GM12878 (cell line): Measurements from ENCODE around the gene ABL2.

Source experiments
- CBFB ChIP-seq: IDR thresholded peaks from 2 replicates; pipeline ENCODE4 v1.6.1; 2016; ENCODE audit warnings: antibody characterized with exemption, low read depth
- CBX5 ChIP-seq: sonication (generic); IDR thresholded peaks from 2 replicates; pipeline ENCODE4 v1.6.1; 2016; ENCODE audit warnings: low read depth, moderate library complexity, mild to moderate bottlenecking, inconsistent platforms
- CEBPB ChIP-seq, 2 experiments: fragments of 150-350 bp in 1 of 2; IDR thresholded peaks; 2 replicates each; pipeline ENCODE4 v1.6.1; 2012 to 2014; ENCODE audit warnings: low read depth in 2 of 2, low read length in 2 of 2, borderline replicate concordance in 1 of 2, inconsistent platforms in 1 of 2
- DPF2 ChIP-seq: fragments of 450-650 bp; IDR thresholded peaks from 2 replicates; pipeline ENCODE4 v1.6.1; 2017; ENCODE audit warnings: mild to moderate bottlenecking
- EZH2 ChIP-seq: IDR thresholded peaks from 2 replicates; pipeline ENCODE4 v1.6.1; 2012; ENCODE audit warnings: low read depth, mild to moderate bottlenecking, control low read depth, inconsistent platforms, low read length, borderline replicate concordance; ENCODE audit not compliant: control insufficient read depth
- GABPA ChIP-seq: IDR thresholded peaks from 2 replicates; pipeline ENCODE4 v1.6.1; 2014; ENCODE audit warnings: antibody characterized with exemption, low read depth, mild to moderate bottlenecking, inconsistent platforms
- POLR2A ChIP-seq: IDR thresholded peaks from 2 replicates; pipeline ENCODE4 v1.6.1; 2011; ENCODE audit warnings: low read depth, mild to moderate bottlenecking, low read length
- POLR2AphosphoS5 ChIP-seq: IDR thresholded peaks from 2 replicates; pipeline ENCODE4 v1.6.1; 2011; ENCODE audit warnings: mild to moderate bottlenecking, low read length, inconsistent platforms
- RBBP5 ChIP-seq: fragments of 200-600 bp; sonication (generic); conservative IDR thresholded peaks from 2 replicates; pipeline ENCODE4 v1.6.1; 2016
- TCF7 ChIP-seq: IDR thresholded peaks from 2 replicates; pipeline ENCODE4 v1.6.1; 2014; ENCODE audit warnings: antibody characterized with exemption, borderline replicate concordance
- YY1 ChIP-seq: IDR thresholded peaks from 2 replicates; pipeline ENCODE4 v1.6.1; 2011; ENCODE audit warnings: low read depth, mild to moderate bottlenecking, low read length
- ZBTB40 ChIP-seq: fragments of 450-650 bp; IDR thresholded peaks from 2 replicates; pipeline ENCODE4 v1.6.1; 2016; ENCODE audit warnings: mild to moderate bottlenecking, moderate library complexity, borderline replicate concordance
- TF ChIP-seq, protein P1 (sequence below), 3 experiments: IDR thresholded peaks in 2 of 3; conservative IDR thresholded peaks in 1 of 3; 2 replicates each; pipeline ENCODE4 v1.5.1; 2011; ENCODE audit warnings: low read depth in 3 of 3, low read length in 3 of 3, mild to moderate bottlenecking in 3 of 3, control low read depth in 2 of 3, moderate library complexity in 2 of 3, inconsistent platforms in 1 of 3, mixed read lengths in 1 of 3; ENCODE audit not compliant: control insufficient read depth in 2 of 3, insufficient read depth in 1 of 3; ENCODE audit errors: extremely low read depth in 1 of 3
- TF ChIP-seq, protein P2 (sequence below): IDR thresholded peaks from 2 replicates; pipeline ENCODE4 v1.6.1; 2012; ENCODE audit warnings: low read length, inconsistent platforms

GRCh38 chr1:179105393-179105792 lies 124.1 kb downstream of the ABL2 start:
- no peak for TF ChIP-seq DPF2
- no peak for TF ChIP-seq CBFB
- TF ChIP-seq ZBTB40, result no peak
- no peak for TF ChIP-seq RBBP5
- TF ChIP-seq, protein P1, sequence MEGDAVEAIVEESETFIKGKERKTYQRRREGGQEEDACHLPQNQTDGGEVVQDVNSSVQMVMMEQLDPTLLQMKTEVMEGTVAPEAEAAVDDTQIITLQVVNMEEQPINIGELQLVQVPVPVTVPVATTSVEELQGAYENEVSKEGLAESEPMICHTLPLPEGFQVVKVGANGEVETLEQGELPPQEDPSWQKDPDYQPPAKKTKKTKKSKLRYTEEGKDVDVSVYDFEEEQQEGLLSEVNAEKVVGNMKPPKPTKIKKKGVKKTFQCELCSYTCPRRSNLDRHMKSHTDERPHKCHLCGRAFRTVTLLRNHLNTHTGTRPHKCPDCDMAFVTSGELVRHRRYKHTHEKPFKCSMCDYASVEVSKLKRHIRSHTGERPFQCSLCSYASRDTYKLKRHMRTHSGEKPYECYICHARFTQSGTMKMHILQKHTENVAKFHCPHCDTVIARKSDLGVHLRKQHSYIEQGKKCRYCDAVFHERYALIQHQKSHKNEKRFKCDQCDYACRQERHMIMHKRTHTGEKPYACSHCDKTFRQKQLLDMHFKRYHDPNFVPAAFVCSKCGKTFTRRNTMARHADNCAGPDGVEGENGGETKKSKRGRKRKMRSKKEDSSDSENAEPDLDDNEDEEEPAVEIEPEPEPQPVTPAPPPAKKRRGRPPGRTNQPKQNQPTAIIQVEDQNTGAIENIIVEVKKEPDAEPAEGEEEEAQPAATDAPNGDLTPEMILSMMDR (IDR thresholded peaks at IDR 0.05 in 2 of 3, conservative IDR thresholded peaks at IDR 0.05 in 1 of 3; ENCODE audit: control insufficient read depth in 2 of 3, extremely low read depth in 1 of 3, insufficient read depth in 1 of 3, low read depth in 3 of 3, low read length in 3 of 3), result peak; percentile 19 to 32 (median 26); a peak in 4 of 6 replicates
- TF ChIP-seq TCF7, result no peak
- TF ChIP-seq CBX5, result no peak
- TF ChIP-seq, protein P2, sequence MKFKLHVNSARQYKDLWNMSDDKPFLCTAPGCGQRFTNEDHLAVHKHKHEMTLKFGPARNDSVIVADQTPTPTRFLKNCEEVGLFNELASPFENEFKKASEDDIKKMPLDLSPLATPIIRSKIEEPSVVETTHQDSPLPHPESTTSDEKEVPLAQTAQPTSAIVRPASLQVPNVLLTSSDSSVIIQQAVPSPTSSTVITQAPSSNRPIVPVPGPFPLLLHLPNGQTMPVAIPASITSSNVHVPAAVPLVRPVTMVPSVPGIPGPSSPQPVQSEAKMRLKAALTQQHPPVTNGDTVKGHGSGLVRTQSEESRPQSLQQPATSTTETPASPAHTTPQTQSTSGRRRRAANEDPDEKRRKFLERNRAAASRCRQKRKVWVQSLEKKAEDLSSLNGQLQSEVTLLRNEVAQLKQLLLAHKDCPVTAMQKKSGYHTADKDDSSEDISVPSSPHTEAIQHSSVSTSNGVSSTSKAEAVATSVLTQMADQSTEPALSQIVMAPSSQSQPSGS, result no peak
- no peak for TF ChIP-seq YY1
- TF ChIP-seq EZH2, result no peak
- TF ChIP-seq POLR2AphosphoS5, result no peak
- no peak for TF ChIP-seq CEBPB (IDR thresholded peaks at IDR 0.05; ENCODE audit: borderline replicate concordance in 1 of 2, low read depth in 2 of 2, low read length in 2 of 2)
- TF ChIP-seq GABPA, result no peak
- no peak for TF ChIP-seq POLR2A
